GM19035 (cell line): Measurements from ENCODE around the gene MYRF.

Experiments used
- ATAC-seq: cut with Tn5 transposase; IDR thresholded peaks from one replicate; pipeline ENCODE4 v1.9.1; 2021; ENCODE audit not compliant: unreplicated experiment

MYRF gene

DNA sequence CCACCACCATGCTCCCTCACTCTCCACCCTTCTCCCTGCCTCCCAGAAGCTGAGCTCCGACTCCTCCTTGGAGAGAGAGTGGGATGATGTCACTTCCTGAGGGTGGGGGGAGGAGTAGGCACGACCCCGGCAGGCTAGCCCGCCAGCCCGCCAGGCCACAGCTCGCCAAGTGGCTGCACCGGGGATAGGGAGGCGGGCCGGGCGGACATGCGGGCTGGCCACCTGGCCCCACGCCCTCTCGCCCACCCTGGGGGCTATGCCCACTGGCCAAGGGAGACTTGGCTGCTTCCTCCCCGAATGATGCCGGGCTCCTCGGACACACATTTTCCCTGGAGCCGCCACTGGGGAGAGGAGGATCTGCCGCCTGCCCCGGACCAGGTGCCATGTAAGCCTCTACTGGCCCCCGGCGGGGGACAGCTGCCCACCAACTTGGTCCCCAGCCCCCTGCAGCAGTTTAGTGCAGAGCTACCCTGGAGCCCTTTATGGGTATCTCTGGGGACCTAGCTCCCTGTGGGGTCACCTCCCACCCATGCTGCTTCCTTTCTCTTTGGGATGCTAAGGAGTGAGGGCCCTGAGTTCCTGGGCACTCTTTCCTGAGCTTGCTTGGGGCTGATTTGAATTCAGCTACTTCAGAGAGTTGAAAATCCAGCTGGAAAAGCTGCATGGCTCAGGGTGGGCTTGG lies 33.7 kb upstream of the MYRF start:
- ATAC-seq, result no peak

DNA sequence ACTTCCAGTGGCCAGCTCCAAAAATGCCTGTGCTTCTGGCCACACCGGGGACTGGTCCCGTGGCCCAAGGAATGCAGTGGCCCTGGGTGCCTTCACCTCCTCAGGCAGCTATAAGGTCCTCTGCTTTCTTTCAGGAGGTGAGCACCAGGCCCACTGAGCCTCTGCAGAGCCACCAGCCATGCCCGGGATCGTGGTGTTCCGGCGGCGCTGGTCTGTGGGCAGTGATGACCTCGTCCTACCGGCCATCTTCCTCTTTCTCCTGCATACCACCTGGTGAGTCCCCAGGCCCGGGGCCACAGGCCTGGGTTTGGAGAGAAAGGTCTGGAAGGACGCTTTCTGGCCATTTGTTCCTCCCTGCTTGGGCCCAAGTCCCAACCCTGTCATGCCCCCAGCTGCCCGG lies 32.5 kb upstream of the MYRF start:
- ATAC-seq, result no peak

DNA sequence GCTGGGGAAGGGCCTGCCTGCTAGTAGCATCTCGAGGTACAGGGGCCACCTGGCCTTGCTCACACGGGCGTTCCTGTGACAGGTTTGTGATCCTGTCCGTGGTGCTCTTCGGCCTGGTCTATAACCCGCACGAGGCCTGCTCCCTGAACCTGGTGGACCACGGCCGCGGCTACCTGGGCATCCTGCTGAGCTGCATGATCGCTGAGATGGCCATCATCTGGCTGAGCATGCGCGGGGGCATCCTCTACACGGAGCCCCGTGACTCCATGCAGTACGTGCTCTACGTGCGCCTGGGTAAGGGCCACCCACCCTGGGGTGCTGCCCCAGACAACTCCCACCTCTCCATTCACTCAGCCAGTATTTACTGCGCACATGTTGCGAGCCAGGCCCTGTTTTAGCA lies 31.8 kb upstream of the MYRF start:
- ATAC-seq, result no peak

DNA sequence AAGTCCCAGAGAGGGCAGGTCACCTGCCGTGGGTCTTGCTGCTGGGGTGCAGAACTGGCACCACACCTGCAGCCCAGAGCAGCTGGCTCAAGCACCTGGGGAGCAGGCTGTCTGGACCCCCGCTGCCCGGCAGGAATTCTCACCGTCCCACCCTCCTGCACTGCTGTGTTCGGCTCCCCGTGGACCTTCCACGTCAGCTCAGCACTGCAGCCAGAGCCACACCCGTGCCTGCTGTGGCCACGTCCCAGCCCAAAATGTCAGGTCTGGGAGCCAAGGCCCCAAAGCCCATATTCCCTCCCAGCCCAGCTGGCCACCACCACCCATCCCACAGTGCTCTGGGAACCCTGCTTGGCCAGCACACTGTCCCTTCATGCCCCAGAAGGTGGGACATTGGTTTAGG lies 28.0 kb upstream of the MYRF start:
- no peak for ATAC-seq

DNA sequence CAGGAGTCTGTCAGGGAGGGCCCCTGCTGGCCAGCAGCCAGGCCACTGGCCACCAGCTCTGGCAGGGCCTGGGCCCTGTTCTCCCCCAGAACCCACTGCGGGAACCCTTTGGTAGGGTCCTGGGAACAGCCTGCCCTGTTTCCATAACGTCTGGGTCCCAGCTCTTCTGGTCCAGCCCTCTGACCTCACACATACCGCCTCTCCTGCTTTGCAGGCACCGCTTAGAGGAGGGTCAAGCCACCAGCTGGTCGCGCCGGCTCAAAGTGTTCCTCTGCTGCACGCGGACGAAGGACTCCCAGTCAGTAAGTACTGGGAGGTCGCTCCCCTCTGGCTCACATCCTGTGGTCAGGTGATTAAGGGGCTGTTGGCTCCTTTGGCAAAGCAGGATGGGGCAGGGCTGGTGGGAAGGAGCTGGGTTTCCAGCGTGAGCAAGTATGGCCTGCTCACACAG lies 26.6 kb upstream of the MYRF start:
- ATAC-seq, result no peak

DNA sequence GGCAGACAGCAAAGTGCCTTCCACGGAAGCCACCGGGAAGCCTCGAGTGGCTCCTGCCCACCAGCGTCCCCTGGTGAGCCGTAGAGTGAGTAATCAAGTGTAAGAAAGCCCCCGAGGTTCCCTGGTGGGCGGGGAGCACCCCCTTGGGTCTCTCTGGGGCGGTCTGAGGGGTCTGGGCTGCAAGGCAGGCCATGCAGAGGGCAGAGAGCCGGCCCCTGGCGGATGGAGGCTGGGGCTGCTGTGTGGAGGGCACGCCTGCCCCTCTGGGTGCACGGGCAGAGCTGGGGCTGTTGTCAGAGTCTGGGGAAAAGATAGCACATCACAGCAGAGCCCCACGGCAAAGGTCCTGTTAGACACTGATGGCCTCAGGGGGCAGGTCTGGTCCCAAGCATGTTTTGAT lies 25.7 kb upstream of the MYRF start:
- no peak for ATAC-seq

DNA sequence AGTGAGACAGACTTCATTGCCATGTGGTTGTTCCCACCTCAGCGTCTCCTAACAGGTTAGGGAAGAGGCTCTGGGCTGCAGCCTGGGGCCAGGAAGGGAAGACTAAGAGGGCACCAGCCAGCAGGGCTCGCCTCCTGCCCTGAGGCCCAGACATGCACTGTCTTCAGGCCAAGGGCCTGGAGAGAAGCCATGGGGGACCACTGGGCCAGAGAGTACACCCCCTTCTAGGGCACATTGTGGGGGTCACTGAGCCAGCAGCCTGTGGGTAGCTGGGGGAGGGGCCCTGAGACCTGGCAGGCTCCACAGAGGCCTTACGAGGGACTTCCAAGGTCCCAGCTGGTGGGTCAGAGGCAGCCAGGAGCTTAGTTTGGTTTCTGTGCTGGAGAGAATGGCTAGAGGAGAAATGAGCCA lies 25.0 kb upstream of the MYRF start:
- no peak for ATAC-seq

DNA sequence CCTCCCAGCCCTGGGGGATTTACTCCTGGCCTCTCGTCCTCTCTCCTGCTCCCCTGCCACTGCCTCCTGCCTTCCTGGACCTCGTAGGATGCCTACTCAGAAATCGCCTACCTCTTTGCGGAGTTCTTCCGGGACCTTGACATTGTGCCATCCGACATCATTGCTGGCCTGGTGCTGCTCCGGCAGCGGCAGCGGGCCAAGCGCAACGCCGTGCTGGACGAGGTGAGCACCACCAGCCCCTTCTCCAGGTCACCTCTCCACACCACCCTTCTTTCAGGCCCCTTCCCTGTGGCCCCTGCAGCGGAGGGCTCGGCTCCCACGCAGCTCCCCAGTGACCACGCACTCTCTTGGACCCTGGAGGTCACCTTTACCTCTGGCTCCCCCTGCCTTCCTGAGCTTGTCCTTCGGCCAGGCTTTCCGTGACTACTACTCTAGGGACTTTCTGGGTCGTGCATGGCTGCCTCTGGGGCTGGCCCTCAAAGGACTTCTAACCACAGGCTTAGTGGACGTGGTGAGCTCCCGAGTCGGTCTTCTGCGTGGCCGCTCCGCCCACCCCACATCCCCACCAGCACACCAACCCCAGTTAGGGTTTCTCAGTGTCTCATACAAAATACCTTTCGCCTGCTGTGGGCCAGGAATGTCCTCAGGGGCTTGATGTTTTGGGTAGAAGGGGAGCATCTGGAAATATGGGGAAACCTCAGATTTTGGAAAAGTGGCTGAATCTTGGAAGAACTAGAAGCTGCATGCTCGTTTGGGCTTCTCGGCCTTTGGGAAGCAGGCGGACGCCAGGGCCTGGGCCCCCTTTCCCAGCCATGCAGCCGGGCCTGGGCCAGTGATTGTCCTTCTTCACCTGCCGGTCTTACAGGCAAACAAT lies 24.1 kb upstream of the MYRF start:
- no peak for ATAC-seq

DNA sequence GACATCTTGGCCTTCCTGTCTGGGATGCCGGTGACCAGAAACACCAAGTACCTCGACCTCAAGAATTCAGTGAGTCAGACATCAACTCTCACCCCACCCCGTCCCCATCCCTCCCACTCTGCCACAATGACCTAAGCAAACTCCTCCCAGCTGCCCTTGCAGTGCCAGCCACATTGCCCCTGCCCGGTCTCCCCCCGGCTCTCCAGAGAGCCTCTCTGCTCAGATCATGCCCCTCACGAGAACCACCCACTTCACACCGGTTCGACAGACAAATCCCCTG lies 23.6 kb upstream of the MYRF start:
- ATAC-seq, result no peak

DNA sequence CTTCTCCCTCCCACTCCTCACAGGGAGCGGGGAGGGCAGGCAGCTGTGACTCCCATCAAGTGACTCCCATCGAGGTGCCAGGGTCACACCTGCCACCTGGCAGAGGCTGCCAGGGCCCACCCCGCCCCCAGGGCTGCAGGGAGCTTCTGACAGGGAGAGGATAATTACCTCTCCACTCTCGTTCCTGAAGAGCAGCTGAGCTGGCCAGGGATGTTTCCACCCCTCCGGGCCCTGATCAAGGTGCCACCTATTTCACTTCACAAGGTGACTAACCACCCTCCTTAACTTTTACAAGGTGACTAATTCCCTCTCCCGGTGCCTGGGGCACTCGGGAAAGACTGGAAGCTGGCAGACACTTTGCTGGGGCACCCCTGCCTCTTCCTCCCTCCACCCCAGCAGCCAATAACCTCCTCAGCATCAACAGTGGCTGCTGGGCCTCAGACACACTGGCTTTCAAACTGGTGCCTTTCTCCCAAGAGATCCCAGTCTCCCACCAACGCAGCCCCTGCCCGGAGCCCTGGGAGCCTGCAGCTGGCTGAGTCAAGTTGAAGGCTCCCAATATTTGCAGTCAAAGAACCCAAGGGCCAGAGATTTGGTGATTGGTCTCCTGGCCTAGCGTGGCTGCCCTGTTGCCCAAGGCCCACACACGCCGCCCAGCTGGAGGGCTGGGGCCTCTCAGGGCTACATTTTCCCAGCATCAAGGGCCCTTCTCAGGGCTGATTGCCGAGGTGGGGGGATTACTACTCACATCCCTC lies 22.0 kb upstream of the MYRF start:
- no peak for ATAC-seq

DNA sequence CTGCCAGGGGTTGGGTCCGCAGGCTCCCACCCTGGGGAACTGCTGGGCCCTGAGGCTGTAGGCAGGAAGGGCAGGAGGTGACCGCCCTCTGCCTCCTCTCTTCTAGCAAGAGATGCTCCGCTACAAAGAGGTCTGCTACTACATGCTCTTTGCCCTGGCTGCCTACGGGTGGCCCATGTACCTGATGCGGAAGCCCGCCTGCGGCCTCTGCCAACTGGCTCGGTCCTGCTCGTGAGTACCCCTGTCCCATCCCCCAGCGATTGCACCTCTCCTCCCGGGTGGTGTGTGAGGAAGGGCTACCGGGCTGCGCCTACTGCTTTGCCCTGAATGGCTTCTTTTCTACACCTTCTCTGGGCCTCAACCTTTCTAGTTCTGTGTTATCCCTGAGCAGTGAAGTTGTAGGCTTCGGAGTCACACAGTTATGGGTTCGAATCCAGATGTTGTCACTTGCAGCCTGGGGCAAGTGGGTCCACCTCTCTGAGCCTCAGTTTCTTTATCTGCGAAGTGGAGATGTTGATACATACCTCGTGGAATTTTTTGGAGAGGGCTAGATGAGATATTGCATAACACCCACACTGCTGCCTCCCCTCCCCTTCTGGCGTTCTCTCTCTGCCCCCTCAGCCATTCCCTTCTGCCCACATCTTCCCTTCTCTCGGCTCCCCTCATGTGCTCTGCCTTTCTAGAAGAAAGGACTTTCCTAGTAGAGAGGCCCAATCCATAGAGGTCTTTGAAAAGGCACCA lies 21.1 kb upstream of the MYRF start:
- ATAC-seq, result no peak

DNA sequence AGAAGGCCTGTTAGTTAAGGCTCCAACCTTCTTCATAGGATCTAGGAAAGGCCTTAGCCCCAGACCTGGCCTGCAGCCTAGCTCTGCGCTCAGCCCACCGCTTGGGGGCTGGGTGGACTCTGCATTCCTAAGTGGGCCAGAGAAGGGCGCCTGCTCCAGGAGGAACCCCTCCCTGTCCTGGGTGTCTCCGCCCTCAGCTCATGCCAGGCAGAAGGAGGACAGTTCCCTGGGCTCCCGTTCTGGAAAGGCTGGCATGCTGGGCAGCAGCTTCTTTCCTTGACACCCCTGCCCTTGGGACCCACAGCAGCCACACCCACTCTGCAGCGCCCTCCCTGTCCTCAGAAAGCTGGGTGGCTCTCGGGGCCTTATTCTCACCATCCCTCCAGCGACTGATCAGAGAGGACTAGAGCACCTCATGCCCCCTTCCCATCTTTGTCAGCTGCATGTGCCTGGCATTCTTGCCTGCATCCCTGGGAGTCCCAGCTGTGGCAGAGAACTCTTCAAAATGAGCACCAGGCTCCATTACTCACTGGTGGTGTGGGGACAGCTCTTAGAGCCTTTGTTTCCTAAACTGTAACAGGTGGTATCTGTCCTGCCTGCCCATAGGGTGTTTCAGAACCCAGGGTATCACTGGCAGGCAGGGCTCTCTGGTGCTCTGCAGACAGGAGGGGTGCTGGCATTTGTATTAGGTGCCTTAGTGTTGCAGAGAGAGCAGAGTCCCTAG lies 20.3 kb upstream of the MYRF start:
- ATAC-seq, result no peak

DNA sequence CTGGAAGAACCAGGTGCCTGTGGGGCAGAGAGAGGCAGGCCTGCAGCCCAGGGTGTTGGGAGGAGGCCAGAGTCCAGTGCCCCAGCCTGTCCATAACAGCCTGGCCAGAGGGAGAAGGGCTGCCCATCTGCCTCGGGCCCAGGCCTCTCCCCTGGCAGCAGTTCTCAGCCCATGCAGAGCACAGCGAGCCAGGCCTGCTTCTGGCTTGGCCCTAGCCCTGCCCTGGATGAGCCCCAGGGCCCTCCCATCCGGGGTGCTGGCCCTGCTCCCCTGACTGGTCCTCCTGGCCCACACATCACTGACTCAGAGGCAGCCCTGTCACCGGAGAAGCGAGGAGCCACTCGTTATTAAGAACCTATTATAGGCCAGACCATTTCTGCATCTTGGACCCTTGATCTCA lies 19.7 kb upstream of the MYRF start:
- no peak for ATAC-seq

DNA sequence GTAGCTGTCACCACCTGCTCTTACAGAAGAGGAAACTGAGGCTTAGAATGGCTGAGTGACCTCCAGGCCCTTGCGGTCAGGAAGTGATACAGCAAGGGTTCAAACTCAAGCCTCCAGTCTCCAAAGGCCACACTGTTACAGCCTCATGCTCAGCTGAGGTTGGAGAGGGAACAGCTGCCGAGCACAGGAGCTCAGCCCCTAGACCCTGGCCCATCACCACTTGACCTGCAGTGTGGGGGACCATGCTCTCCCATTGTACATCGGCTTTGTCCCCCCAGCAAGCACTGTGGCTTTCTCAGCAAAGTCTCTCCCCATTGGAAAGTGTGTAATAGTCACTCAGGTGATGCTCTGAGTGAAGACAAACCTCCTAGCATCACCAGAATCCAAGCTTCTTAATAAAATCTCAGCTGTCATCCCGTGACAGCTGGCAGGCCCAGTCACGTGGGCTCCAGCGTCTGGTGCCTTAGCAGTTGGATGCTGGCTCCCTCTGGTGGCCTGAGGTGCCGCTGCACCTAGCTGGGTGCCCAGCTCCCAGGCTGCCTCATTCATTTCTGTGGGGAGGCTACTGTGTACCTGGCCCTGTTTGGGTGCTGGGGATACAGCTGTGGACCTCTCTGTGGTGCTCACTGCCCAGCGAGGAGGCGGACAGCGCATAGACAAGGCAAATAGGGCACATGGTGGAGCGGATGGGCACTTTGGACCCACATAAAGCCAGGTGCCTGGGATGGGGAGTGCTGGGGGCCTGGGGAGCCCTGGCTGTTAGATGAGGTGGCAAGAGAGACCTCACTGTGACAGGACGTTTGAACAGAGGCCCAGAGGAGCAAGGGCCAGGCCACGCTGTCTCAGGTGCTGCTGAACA lies 19.1 kb upstream of the MYRF start:
- ATAC-seq, result peak; percentile 83

DNA sequence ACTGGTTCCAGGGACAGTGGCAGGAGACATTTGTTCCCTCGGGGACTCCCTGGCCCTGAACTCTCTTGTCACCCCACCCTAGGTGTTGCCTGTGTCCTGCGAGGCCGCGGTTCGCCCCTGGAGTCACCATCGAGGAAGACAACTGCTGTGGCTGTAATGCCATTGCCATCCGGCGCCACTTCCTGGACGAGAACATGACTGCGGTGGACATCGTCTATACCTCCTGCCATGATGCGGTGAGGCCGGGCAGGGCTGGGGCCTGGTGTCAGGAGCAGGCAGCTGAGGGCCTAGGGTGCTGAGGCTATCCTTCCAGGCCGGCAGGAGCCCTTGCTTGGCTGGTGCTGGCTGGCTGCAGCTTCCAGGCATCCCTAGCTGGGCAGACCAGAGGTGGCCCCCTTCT lies 17.7 kb upstream of the MYRF start:
- ATAC-seq, result no peak

DNA sequence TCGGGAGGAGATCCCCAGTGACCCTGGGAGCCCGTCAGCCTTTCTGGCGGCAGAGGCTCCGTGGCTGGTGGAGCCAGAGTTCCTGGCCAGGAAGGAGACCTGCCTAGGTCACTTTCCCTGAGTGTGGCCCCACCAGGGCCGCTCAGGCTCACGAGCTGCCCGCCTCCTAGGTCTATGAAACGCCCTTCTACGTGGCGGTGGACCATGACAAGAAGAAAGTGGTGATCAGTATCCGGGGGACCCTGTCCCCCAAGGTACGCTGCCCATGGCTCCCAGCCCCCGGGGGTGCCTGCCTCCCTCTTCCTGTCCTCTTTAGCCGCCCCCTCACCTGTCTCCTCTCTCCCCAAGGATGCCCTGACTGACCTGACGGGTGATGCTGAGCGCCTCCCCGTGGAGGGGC lies 17.0 kb upstream of the MYRF start:
- ATAC-seq, result no peak

DNA sequence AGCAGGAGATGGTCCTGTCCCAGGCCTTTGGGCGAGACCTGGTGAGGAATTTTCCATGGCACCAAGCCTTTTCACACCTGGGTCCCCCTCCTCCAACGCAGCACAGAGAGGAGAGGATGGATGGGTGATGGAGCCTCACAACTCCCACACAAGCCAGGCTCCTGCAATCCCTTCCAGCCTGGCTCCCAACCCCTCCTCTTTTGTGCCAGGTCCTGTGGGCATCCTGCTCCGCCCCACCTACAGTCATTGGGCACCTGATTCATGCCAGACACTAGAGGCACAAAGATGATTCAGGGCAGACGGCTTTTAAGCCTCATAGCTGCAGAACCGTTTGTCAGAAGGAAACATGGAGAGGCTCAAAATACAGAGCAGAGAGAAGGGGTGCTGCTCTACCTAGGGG lies 16.1 kb upstream of the MYRF start:
- no peak for ATAC-seq

DNA sequence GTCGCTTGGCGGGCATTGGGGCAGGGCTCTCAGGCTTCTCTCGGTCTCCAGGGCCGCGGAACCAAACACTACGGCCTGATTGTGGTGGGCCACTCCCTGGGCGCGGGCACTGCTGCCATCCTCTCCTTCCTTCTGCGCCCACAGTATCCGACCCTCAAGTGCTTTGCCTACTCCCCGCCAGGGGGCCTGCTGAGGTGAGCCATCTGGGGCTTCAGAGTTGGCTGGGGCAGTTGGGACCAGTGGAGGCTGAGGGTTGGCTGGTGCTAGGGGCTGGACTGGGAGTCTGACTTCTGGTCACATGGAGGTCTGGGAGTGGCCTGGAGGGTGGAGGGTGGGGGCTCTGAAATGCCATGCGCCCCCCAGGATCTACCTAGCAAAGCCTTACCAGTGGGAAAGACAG lies 15.3 kb upstream of the MYRF start:
- no peak for ATAC-seq

DNA sequence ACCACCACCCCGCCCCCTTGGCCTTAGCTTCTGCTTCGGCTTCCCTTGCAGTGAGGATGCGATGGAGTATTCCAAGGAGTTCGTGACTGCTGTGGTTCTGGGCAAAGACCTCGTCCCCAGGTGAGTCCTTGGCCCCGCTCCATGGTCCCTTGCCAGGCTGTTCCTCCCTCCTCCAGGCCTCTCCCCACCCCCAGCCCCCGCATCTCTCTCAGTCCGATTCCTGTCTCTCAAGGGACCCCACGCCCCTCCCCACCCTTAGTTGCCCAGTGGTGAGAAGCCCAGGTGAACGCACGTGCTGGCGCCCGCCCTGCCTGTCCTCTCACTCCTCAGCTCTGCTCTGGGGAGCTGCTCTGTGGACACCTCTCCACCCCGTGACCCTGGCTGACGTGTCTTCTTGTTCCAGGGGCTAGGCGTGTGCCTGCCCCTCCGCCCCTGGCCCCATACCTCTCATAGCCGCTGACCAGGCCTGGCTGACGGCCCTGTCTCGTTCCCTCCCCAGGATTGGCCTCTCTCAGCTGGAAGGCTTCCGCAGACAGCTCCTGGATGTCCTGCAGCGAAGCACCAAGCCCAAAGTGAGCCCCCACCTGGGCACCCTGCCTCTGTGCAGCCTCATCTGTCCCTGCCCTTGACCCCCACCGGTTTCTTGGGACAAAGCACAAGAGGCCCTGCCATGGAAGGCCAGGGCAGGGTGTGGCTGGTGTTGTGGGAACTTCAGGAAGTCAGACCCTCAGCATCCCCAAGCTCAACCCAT lies 14.6 kb upstream of the MYRF start:
- ATAC-seq, result no peak
